ENCODE results near the gene PPY.
"Not testable (repeated sequence)": the region's sequence is repeated elsewhere in the genome, so short reads cannot be mapped to it uniquely, and the experiment has no call there.

The PPY gene

DNA sequence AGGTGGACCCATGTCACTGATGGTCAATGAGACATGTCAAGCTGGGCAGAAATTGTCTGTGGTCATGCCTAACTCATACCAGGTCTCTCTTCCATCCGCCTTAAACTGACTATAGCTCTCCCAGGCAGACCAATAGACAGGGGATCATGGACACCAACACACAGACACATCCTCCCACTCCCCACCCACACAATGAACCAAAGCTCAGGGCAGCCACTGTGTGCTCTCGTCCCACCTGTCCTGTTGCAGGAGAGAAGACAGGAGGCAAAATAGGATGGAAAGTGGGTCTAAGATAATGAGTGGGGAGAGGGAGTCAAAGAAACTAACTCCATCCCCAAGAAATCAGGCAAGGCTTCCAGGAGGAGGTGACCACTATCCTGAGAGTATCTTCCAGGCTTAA lies 8.3 kb upstream of the PPY start:
- Mint-ChIP-seq H3K9me3 (no peaks in the 10 kb centered on the region), H3K36me3 (ENCODE audit: low read depth) (no peaks in the 10 kb centered on the region), H3K4me3 (no peak overlapping the region), H3K4me1 (peaks cover 8% of the 10 kb centered on the region), H3K27ac (no peak overlapping the region), H3K27me3 (ENCODE audit: low read depth) (peaks cover 76% of the 10 kb centered on the region)
- TF ChIP-seq, protein P1, sequence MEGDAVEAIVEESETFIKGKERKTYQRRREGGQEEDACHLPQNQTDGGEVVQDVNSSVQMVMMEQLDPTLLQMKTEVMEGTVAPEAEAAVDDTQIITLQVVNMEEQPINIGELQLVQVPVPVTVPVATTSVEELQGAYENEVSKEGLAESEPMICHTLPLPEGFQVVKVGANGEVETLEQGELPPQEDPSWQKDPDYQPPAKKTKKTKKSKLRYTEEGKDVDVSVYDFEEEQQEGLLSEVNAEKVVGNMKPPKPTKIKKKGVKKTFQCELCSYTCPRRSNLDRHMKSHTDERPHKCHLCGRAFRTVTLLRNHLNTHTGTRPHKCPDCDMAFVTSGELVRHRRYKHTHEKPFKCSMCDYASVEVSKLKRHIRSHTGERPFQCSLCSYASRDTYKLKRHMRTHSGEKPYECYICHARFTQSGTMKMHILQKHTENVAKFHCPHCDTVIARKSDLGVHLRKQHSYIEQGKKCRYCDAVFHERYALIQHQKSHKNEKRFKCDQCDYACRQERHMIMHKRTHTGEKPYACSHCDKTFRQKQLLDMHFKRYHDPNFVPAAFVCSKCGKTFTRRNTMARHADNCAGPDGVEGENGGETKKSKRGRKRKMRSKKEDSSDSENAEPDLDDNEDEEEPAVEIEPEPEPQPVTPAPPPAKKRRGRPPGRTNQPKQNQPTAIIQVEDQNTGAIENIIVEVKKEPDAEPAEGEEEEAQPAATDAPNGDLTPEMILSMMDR (IDR thresholded peaks at IDR 0.05; ENCODE audit: unreplicated experiment in 3 of 3), result no peak

DNA sequence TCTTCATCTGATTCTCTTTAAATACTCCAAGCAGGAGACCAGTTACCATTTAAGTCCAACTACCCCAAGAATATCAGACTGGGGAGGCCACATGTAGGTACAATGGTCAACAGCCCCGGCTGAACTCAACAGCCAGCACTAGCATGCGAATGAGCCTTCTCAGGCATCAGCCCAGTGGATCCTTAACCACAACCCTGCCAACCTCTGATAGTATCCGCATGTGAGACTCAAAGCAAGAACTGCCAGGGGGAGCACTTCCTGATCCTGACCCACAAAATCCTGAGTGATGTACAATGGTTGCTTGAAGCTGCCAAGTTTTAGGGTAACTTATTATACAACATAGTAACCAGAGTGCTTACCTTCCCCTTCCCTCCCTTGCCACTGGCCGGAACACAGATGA lies 7.5 kb upstream of the PPY start:
- Mint-ChIP-seq H3K27me3 (ENCODE audit: low read depth) (peaks cover 68% of the 10 kb centered on the region), H3K36me3 (ENCODE audit: low read depth) (no peaks in the 10 kb centered on the region), H3K27ac (no peak overlapping the region), H3K4me1 (peaks cover 8% of the 10 kb centered on the region), H3K4me3 (no peak overlapping the region), H3K9me3 (no peaks in the 10 kb centered on the region)
- TF ChIP-seq, protein P1 (IDR thresholded peaks at IDR 0.05; ENCODE audit: unreplicated experiment in 3 of 3), result no peak

DNA sequence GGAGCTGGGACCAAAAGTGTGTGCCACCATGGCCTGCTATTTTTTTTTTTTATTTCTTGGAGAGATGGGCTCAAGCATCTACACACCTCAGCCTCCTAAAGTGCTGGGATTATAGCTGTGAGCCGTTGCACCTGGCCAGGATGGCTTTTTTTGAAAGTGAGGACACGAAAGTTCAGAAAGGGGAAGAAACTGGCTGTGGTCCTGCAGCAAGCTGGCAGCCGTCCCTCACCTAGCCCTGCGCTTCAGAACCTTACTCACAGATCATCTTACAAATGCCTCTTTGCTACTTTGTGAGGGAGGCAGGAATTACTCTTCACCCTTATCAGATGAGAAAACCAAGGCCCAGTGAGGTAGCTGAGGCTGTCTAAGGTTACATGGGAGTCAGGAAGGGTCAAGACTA lies 4.5 kb upstream of the PPY start:
- TF ChIP-seq, protein P1 (IDR thresholded peaks at IDR 0.05; ENCODE audit: unreplicated experiment in 3 of 3), result no peak
- Mint-ChIP-seq H3K9me3 (no peaks in the 10 kb centered on the region), H3K27me3 (ENCODE audit: low read depth) (peaks cover 46% of the 10 kb centered on the region), H3K36me3 (ENCODE audit: low read depth) (no peaks in the 10 kb centered on the region), H3K27ac (no peak overlapping the region), H3K4me3 (no peak overlapping the region), H3K4me1 (no peaks in the 10 kb centered on the region)

DNA sequence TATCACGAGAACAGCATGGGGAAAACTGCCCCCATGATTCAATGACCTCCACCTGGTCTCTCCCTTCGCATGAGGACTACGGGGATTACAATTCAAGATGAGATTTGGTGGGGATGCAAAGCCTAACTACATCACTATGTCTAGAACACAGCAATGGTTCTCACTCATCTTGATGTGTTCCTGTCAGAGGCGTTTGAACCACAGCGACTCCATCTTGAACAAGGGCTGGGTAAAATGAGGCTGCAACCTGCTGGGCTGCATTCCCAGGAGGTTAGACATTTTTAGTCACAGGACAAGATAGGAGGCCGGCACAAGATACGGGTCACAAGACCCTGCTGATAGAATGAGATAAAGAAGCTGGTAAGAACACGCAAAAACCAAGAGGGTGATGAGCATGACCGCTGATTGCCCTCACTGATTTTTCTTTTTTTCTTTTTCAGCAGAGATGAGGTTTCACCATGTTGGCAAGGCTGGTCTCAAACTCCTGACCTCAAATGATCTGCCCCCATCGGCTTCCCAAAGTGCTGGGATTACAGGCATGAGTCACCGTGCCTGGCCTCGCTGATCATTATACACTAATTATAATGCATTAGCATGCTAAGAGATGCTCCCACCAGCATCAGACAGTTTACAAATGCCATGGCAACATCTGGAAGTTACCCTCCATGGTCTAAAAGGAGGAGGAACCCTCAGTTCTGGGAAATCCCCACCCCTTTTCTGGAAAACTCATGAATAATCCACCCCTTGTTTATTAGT lies 3.0 kb upstream of the PPY start:
- H3K36me3 Mint-ChIP-seq (ENCODE audit: low read depth), result no peaks in the 10 kb centered on the region
- H3K27ac Mint-ChIP-seq, result no peak overlapping the region
- H3K9me3 Mint-ChIP-seq, result no peaks in the 10 kb centered on the region
- peaks cover 4% of the 10 kb centered on the region for H3K4me1 Mint-ChIP-seq
- peaks cover 43% of the 10 kb centered on the region for H3K27me3 Mint-ChIP-seq (ENCODE audit: low read depth)
- no peak overlapping the region for H3K4me3 Mint-ChIP-seq
- TF ChIP-seq, protein P1 (IDR thresholded peaks at IDR 0.05; ENCODE audit: unreplicated experiment in 3 of 3), result no peak

DNA sequence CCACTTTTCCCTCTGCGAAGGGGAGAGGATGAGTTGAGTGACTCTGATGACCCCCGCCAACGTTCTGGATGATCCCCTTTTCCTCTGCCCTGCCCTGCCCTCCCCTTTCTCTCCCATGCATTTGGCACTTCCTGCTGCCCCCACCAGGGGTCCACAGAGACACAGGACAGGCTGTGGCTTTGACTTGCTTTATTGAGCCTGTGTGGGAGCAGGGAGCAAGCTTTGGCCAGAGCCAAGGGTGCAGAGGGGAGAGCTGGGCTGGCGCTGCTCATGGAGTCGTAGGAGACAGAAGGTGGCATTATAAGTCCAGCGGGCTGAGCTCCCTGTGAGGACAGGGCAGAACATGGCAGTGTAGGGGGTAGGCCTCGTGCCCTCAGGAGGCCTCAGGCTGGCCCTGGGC lies 1.6 kb downstream of the PPY start:
- Mint-ChIP-seq H3K27me3 (ENCODE audit: low read depth) (peaks cover 29% of the 10 kb centered on the region), H3K4me1 (peaks cover 13% of the 10 kb centered on the region), H3K9me3 (no peaks in the 10 kb centered on the region), H3K27ac (peak overlapping the region in 1 of 3 experiments; percentile 60), H3K4me3 (no peak overlapping the region), H3K36me3 (ENCODE audit: low read depth) (no peaks in the 10 kb centered on the region)
- TF ChIP-seq, protein P1 (IDR thresholded peaks at IDR 0.05; ENCODE audit: unreplicated experiment in 3 of 3), result peak; percentile 57 to 74 (median 65)

DNA sequence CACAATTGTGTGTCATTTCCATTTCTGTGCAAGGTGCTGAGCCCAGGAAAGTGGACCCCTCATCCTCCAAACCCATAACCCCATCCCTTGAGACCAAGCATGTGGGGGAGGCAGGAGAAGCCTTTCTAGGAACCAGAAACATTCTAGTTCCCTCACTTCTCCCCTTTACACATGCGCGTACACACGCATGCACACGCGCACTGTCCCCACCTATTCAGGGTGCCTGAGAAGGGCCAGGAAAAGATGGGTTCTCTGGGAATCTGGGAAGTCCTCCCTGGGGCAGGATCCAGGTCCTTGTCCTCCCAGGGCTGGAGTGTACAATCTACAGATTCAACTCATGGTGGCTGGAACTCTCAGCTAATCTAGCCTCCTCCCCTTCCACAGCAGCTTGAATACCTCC lies 2.4 kb downstream of the PPY start:
- Mint-ChIP-seq H3K36me3 (ENCODE audit: low read depth) (no peaks in the 10 kb centered on the region), H3K9me3 (no peaks in the 10 kb centered on the region), H3K4me1 (peaks cover 13% of the 10 kb centered on the region), H3K27me3 (ENCODE audit: low read depth) (peaks cover 29% of the 10 kb centered on the region), H3K27ac (no peak overlapping the region), H3K4me3 (no peak overlapping the region)
- TF ChIP-seq, protein P1 (IDR thresholded peaks at IDR 0.05; ENCODE audit: unreplicated experiment in 3 of 3), result no peak

DNA sequence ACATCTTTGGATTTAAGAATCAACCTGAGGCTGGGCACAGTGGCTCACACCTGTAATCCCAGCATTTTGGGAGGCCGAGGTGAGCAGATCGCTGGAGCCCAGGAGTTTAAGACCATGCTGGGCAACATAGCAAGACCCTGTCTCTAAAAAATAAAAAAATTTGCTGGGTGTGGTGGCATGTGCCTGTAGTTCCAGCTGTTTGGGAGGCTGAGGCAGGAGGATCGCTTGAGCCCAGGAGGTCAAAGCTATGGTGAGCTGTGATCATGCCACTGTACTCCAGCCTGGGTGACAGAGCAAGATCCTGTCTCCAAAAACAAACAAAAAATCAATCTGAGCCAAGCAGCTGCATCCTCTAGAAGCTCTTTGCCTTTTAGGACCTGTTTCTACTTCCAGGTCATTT lies 2.8 kb downstream of the PPY start:
- H3K27ac Mint-ChIP-seq; H3K36me3 Mint-ChIP-seq (ENCODE audit: low read depth); H3K9me3 Mint-ChIP-seq; H3K4me3 Mint-ChIP-seq: not testable (repeated sequence)
- Mint-ChIP-seq H3K27me3 (ENCODE audit: low read depth) (peaks cover 29% of the 10 kb centered on the region), H3K4me1 (peaks cover 13% of the 10 kb centered on the region)
